ENCODE measurements around the gene PTPRE.

GRCh38 chr10:128003521-128003920 lies 96.6 kb downstream of the PTPRE start:
- no peak for TF ChIP-seq POLR2A (IDR thresholded peaks at IDR 0.05; ENCODE audit: low read depth, low read length)
- no peak for TF ChIP-seq POLR2AphosphoS5 (IDR thresholded peaks at IDR 0.05; ENCODE audit: low read depth, low read length)
